DMS 273 (cell line): Measurements from ENCODE around the gene LRRC8E.
A peak's percentile ranks its signal among the peaks of the same experiment; 100 is the strongest.
"Not testable (repeated sequence)": the region's sequence is repeated elsewhere in the genome, so short reads cannot be mapped to it uniquely, and the experiment has no call there.

Experiments
- DNase-seq: peaks from one replicate; lab custom pipeline; 2025; ENCODE audit not compliant: unreplicated experiment; lab: John Stamatoyannopoulos, UW

The LRRC8E gene

GRCh38 chr19:7928741-7929701, 40.7 kb downstream of the LRRC8E start:
- peak; percentile 85 for DNase-seq

GRCh38 chr19:7930030-7930429, 41.7 kb downstream of the LRRC8E start:
- DNase-seq = not testable (repeated sequence)

GRCh38 chr19:7930765-7931164, 42.5 kb downstream of the LRRC8E start:
- DNase-seq = no peak

- no peak for DNase-seq
Observed at GRCh38 chr19:7931221-7932061, 43.1 kb downstream of the LRRC8E start.

GRCh38 chr19:7932276-7932929, 44.1 kb downstream of the LRRC8E start:
- DNase-seq = no peak

GRCh38 chr19:7932930-7933300, 44.6 kb downstream of the LRRC8E start:
- DNase-seq = no peak

- no peak for DNase-seq
Observed at GRCh38 chr19:7933411-7933810, 45.1 kb downstream of the LRRC8E start.

- DNase-seq = no peak
Observed at GRCh38 chr19:7933828-7934725, 45.8 kb downstream of the LRRC8E start.

GRCh38 chr19:7934766-7935165, 46.5 kb downstream of the LRRC8E start:
- DNase-seq = no peak

- DNase-seq = no peak
Observed at GRCh38 chr19:7940841-7941240, 52.5 kb downstream of the LRRC8E start.

- DNase-seq = no peak
Observed at GRCh38 chr19:7941895-7942596, 53.7 kb downstream of the LRRC8E start.

- DNase-seq = peak; percentile 60
Observed at GRCh38 chr19:7942981-7943443, 54.7 kb downstream of the LRRC8E start.

- peak; percentile 100 for DNase-seq
Observed at GRCh38 chr19:7943444-7944176, 55.3 kb downstream of the LRRC8E start, which contains the start of gene TIMM44. TIMM44 (minus strand) TSS chr19:7943666; CDS start chr19:7943651, 15 bp downstream.

- DNase-seq = peak; percentile 97
Observed at GRCh38 chr19:7944177-7944761, 56.0 kb downstream of the LRRC8E start.

GRCh38 chr19:7947939-7948338, 59.6 kb downstream of the LRRC8E start:
- peak; percentile 67 for DNase-seq
